Measurements from ENCODE around the gene CCDC47. TPM values are rescaled to one million over a fixed set of nuclear protein-coding genes. Genes with fewer than 3 reads are reported as not detected.

Gene CCDC47
- total and polyA plus RNA-seq, 2 of the 13 experiments (the other 11 are each of a cell fraction or from before 2014, with no cell fraction given): 59.3 to 99.5 TPM

- ChIA-PET CTCF (ENCODE audit: low intra/inter-chr PET ratio, low total read pairs) (no interaction called here), POLR2A (interaction anchor here (0.7 to 4.8 kb wide), 4 partner anchors 10 to 119 kb away, joined by 3 to 77 read pairs (median 6); partner anchors contain the start of genes CCDC47, DDX42 and MAP3K3)
- FAIRE-seq (no peak), ATAC-seq (peak; percentile 69), DNase-seq (ENCODE audit: low spot score) (no peak)
- H3K27me3 ChIP-seq (ENCODE audit: control insufficient read depth in 1 of 2, insufficient read depth in 2 of 2, low read length in 2 of 2): no peaks in the 10 kb centered on the region; a peak in 1 of 5 replicates
- in situ Hi-C loops (cut with HindIII; ENCODE audit: extremely low pct_ligation_motif_present, low pct_unique_long_range_greater_than_20kb) (no loop called here), intact Hi-C loops (cut with micrococcal nuclease; ENCODE audit: unreplicated experiment) (loop anchor here (1.0 to 2.0 kb wide), 3 partner anchors 32 to 191 kb away; partner anchors contain the start of genes CCDC47, DCAF7, FTSJ3 and PSMC5)
- no peaks in the 10 kb centered on the region for H3K9me3 ChIP-seq (ENCODE audit: low read length)
- no TSS peak for BruUV-seq (replicated peaks)
- peaks cover 1 to 6% of the 10 kb centered on the region in 2 experiments; a peak in 3 of 5 replicates for H3K36me3 ChIP-seq (replicated peaks in 1 of 2; ENCODE audit: control insufficient read depth in 1 of 2, insufficient read depth in 2 of 2, low read length in 2 of 2)
- H3K4me3 ChIP-seq (replicated peaks in 1 of 3; ENCODE audit: insufficient read depth in 1 of 3, low read depth in 2 of 3, low read length in 3 of 3): peak overlapping the region; percentile 75 to 99 (median 92)
- peaks cover 12% of the 10 kb centered on the region for H3K79me2 ChIP-seq (ENCODE audit: insufficient read depth, low read length)
- peaks cover 14% of the 10 kb centered on the region for H3K4me1 ChIP-seq (ENCODE audit: insufficient read depth, low read length)
- no peaks in the 10 kb centered on the region for H4K20me1 ChIP-seq (ENCODE audit: insufficient read depth, low read length)
- H3K4me2 ChIP-seq (ENCODE audit: low read depth, low read length): peak overlapping the region; percentile 72
- under 1% methylated on average over 12 of the region's 14 CpGs for WGBS (ENCODE audit: low lambda C conversion rate)
- H3K27ac ChIP-seq (ENCODE audit: extremely low read length, insufficient read depth, low read length): peak overlapping the region; percentile 84
- H3K9ac ChIP-seq (ENCODE audit: insufficient read depth, low read depth, low read length): peak overlapping the region; percentile 93
- H2AFZ ChIP-seq (ENCODE audit: low read length): peak overlapping the region; percentile 57
- no peak for TF ChIP-seq U2AF2 (IDR thresholded peaks at IDR 0.05; ENCODE audit: low read depth, low read length)
- TF ChIP-seq BCLAF1 (IDR thresholded peaks at IDR 0.05): no peak
- no peak for TF ChIP-seq TBX2 (CRISPR knock-in tag; IDR thresholded peaks at IDR 0.05; ENCODE audit: borderline replicate concordance)
- TF ChIP-seq ZNF691 (CRISPR knock-in tag; IDR thresholded peaks at IDR 0.05; ENCODE audit: borderline replicate concordance, low read depth): no peak
- no peak for TF ChIP-seq MAX (IDR thresholded peaks at IDR 0.05)
- TF ChIP-seq SRSF4 (IDR thresholded peaks at IDR 0.05; ENCODE audit: low read depth, low read length, poor library complexity, severe bottlenecking): no peak
- TF ChIP-seq SP5 (CRISPR knock-in tag; IDR thresholded peaks at IDR 0.05; ENCODE audit: borderline replicate concordance, low read depth): no peak
- peak; percentile 31 for TF ChIP-seq PCBP2 (optimal IDR thresholded peaks at IDR 0.05; ENCODE audit: low read depth, low read length, poor library complexity, severe bottlenecking)
- TF ChIP-seq ZNF569 (CRISPR knock-in tag; IDR thresholded peaks at IDR 0.05; ENCODE audit: borderline replicate concordance): no peak
- TF ChIP-seq ELF3 (CRISPR knock-in tag; IDR thresholded peaks at IDR 0.05): no peak
- TF ChIP-seq GPN1 (CRISPR knock-in tag; IDR thresholded peaks at IDR 0.05; ENCODE audit: borderline replicate concordance): no peak
- no peak for TF ChIP-seq TCF12 (IDR thresholded peaks at IDR 0.05)
- no peak for TF ChIP-seq TCF12 (CRISPR knock-in tag; IDR thresholded peaks at IDR 0.05)
- TF ChIP-seq MTF1 (CRISPR knock-in tag; IDR thresholded peaks at IDR 0.05): no peak
- no peak for TF ChIP-seq ZSCAN20 (CRISPR knock-in tag; IDR thresholded peaks at IDR 0.05; ENCODE audit: borderline replicate concordance)
- no peak for TF ChIP-seq ZNF557 (CRISPR knock-in tag; IDR thresholded peaks at IDR 0.05)
- TF ChIP-seq KMT2A (CRISPR knock-in tag; IDR thresholded peaks at IDR 0.05): no peak
- no peak for TF ChIP-seq ZNF276 (CRISPR knock-in tag; IDR thresholded peaks at IDR 0.05; ENCODE audit: low read depth)
- peak; percentile 34; the same call in 1 of the 2 replicates for TF ChIP-seq ATF1 (CRISPR knock-in tag; IDR thresholded peaks at IDR 0.05)
- TF ChIP-seq ARID2 (CRISPR knock-in tag; IDR thresholded peaks at IDR 0.05; ENCODE audit: borderline replicate concordance): no peak
- TF ChIP-seq ZNF253 (CRISPR knock-in tag; IDR thresholded peaks at IDR 0.05; ENCODE audit: borderline replicate concordance): no peak
- no peak for TF ChIP-seq POLR2A (IDR thresholded peaks at IDR 0.05; ENCODE audit: insufficient read depth in 1 of 2, low read depth in 2 of 2, low read length in 2 of 2)
Observed at GRCh38 chr17:63741143-63741407, 32.3 kb downstream of the CCDC47 start.
